Peyer's patch (tissue), 4 donors: ENCODE data around the gene PSMA3. TPM values are rescaled to one million over a fixed set of nuclear protein-coding genes. Genes with fewer than 3 reads are reported as not detected.

Experiments
- DNase-seq, 3 donors: peaks; one replicate each; pipeline ENCODE4 v3.0.0-alpha.2; 2017 to 2019
- H3K27ac ChIP-seq, 4 donors: fragments of 200-600 bp; sonication (generic); one replicate each; pipeline ENCODE4 v1.5.1; 2016 to 2019
- H3K27me3 ChIP-seq, 2 donors: fragments of 200-600 bp; sonication (generic); one replicate each; pipeline ENCODE4 v1.5.1; 2019
- H3K36me3 ChIP-seq, 3 donors: fragments of 200-600 bp; sonication (generic); one replicate each; pipeline ENCODE4 v1.5.1; 2016 to 2019
- H3K4me1 ChIP-seq, 4 donors: fragments of 200-600 bp; sonication (generic); one replicate each; pipeline ENCODE4 v1.5.1; 2016 to 2019
- H3K4me3 ChIP-seq, 4 donors: fragments of 200-600 bp; sonication (generic); 1 replicate in 3 of 4; 2 replicates in 1 of 4; pipeline ENCODE4 v1.5.1; 2016 to 2019; ENCODE audit warnings: mild to moderate bottlenecking in 1 of 4
- H3K9me3 ChIP-seq, 4 donors: fragments of 200-600 bp; sonication (generic); one replicate each; pipeline ENCODE4 v1.5.1; 2016 to 2019; ENCODE audit warnings: mild to moderate bottlenecking in 1 of 4
- POLR2A ChIP-seq, 2 donors: fragments of 450-650 bp; IDR thresholded peaks; one replicate each; pipeline ENCODE4 v1.5.1; 2017; ENCODE audit warnings: antibody characterized with exemption in 2 of 2, mild to moderate bottlenecking in 2 of 2, moderate library complexity in 2 of 2
- total RNA-seq, 4 donors: library from RNA; depleted of rRNA; stranded (reverse); fragments of >200 nt; gene quantifications; one replicate each; pipeline ENCODE4 v1.1.0, GENCODE V29; 2016
- TF ChIP-seq, protein P1 (sequence below), 6 experiments: fragments of 450-650 bp in 4 of 6; fragments of 200-600 bp in 2 of 6; sonication (generic) in 1 of 6; IDR thresholded peaks; one replicate each; pipeline ENCODE4 v1.5.1; 2017 to 2019; ENCODE audit warnings: antibody characterized with exemption in 6 of 6, mild to moderate bottlenecking in 3 of 6, moderate library complexity in 1 of 6

PSMA3 gene
- total RNA-seq, 4 donors from 2014 or later: 78.5 to 199 (median 112) TPM

DNA sequence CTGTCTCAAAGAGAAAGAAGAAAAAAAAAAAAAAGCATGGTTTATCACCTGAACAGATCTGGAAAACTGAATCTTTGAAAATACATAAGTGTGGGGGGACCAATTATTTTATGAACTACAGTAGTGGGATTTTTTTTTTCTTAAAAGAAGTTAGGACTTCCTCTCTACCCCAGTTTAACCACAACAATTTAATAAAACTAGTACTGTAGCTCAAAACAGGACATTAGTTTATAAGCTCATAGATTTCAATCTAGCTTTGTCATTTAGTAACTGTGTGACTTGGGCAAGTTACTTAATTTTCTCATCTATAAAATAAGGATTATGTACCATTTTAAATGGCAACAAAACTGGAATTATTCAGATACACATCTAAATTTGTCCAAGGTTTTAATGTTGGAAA lies 30.2 kb downstream of the PSMA3 start:
- peaks cover 0 to 72% (median 0%) of the 10 kb centered on the region in 3 donors for H3K36me3 ChIP-seq
- H3K4me3 ChIP-seq: no peak overlapping the region

DNA sequence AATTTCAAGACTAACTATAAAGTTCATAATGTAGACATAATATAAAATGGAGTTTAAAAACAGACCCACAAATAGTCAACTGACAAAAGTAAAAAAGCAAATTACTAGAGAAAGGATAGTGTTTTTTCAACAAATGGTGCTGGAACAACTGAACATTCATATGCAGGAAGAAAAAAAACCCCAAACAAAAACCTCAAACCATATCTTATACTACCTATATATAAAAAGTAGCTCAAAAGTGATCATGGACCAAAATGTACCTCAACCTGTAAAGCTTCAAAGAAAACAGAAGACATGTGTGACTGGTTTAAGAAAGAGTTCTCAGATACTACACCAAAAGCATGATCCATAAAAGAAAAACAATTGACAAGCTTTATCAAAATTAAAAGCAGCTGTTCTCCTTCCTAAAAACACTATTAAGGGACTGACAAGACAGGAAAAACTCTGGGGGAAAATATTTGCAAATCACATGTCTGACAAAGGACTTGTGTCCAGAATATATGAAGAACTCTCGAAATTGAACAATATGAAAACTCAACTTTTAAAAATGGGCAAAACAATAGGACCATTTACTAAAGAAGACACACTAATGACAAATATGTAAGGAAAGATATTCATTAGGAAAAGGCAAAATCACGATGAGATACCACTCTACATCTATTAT lies 31.0 kb downstream of the PSMA3 start:
- H3K27ac ChIP-seq: peak overlapping the region in 1 of 4 donors; percentile 5
- TF ChIP-seq POLR2A (IDR thresholded peaks at IDR 0.05): no peak
- TF ChIP-seq, protein P1, sequence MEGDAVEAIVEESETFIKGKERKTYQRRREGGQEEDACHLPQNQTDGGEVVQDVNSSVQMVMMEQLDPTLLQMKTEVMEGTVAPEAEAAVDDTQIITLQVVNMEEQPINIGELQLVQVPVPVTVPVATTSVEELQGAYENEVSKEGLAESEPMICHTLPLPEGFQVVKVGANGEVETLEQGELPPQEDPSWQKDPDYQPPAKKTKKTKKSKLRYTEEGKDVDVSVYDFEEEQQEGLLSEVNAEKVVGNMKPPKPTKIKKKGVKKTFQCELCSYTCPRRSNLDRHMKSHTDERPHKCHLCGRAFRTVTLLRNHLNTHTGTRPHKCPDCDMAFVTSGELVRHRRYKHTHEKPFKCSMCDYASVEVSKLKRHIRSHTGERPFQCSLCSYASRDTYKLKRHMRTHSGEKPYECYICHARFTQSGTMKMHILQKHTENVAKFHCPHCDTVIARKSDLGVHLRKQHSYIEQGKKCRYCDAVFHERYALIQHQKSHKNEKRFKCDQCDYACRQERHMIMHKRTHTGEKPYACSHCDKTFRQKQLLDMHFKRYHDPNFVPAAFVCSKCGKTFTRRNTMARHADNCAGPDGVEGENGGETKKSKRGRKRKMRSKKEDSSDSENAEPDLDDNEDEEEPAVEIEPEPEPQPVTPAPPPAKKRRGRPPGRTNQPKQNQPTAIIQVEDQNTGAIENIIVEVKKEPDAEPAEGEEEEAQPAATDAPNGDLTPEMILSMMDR (IDR thresholded peaks at IDR 0.05): no peak
- peaks cover 0 to 24% (median 0%) of the 10 kb centered on the region in 4 donors for H3K4me1 ChIP-seq
- DNase-seq: no peak
- H3K27me3 ChIP-seq: no peaks in the 10 kb centered on the region
- no peaks in the 10 kb centered on the region for H3K9me3 ChIP-seq
- H3K4me3 ChIP-seq: no peak overlapping the region
- H3K36me3 ChIP-seq: peaks cover 0 to 69% (median 0%) of the 10 kb centered on the region in 3 donors

More for the DNA sequence above, 30.2 kb downstream of the PSMA3 start:
- Histone ChIP-seq H3K4me1 (peaks cover 0 to 24% (median 0%) of the 10 kb centered on the region in 4 donors), H3K27ac (peak overlapping the region in 1 of 4 donors; percentile 5), H3K27me3 (no peaks in the 10 kb centered on the region), H3K9me3 (no peaks in the 10 kb centered on the region)
- DNase-seq: no peak
- no peak for TF ChIP-seq POLR2A (IDR thresholded peaks at IDR 0.05)
- TF ChIP-seq, protein P1 (IDR thresholded peaks at IDR 0.05): no peak

DNA sequence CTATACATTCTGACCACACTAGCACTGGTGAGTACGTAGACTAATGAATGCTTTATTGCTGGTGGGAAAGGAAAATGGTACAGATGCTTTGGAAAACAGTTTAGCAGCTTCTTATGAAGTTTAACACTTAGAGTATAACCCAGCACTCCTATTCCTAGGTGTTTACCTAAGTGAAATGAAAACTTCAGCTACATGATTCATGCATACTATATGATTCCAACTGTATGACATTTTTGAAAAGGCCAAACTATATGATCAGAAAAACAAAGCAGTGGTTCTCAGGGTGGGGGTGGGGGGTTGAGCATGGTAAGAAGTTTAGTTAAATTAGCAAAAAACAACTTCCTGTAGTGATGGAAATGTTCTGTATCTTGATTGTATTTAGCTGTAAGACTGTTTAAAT lies 31.6 kb downstream of the PSMA3 start:
- H3K27ac ChIP-seq: no peak overlapping the region
- TF ChIP-seq POLR2A (IDR thresholded peaks at IDR 0.05): no peak
- TF ChIP-seq, protein P1 (IDR thresholded peaks at IDR 0.05): no peak
- H3K27me3 ChIP-seq: no peaks in the 10 kb centered on the region
- H3K4me1 ChIP-seq: peaks cover 0 to 28% (median 3%) of the 10 kb centered on the region in 4 donors
- DNase-seq: no peak
- H3K9me3 ChIP-seq: no peaks in the 10 kb centered on the region
- peaks cover 0 to 63% (median 0%) of the 10 kb centered on the region in 3 donors for H3K36me3 ChIP-seq
- H3K4me3 ChIP-seq: no peak overlapping the region

DNA sequence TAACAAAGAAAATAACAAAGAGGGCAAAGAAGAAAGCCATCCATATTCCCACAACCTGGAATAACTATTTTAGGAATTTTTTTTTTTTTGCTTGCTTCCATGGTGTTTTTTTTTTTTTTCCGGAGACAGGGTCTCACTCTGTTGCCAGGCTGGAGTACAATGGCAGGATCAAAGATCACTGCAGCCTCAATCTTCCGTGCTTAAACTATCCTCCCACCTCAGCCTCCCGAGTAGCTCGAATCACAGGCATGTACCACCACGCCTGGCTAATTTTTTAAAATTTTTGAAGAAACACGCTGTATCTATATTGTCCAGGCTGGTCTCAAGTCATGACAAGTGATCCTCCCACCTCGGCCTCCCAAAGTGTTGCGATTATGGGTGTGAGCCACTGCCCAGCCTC lies 33.5 kb downstream of the PSMA3 start:
- Histone ChIP-seq H3K4me3 (no peak overlapping the region), H3K36me3 (peaks cover 0 to 56% (median 0%) of the 10 kb centered on the region in 3 donors), H3K27me3 (no peaks in the 10 kb centered on the region), H3K27ac (no peak overlapping the region), H3K9me3 (no peaks in the 10 kb centered on the region), H3K4me1 (peaks cover 0 to 23% (median 6%) of the 10 kb centered on the region in 4 donors)
- no peak for DNase-seq
- TF ChIP-seq, protein P1 (IDR thresholded peaks at IDR 0.05): no peak
- TF ChIP-seq POLR2A (IDR thresholded peaks at IDR 0.05): no peak

DNA sequence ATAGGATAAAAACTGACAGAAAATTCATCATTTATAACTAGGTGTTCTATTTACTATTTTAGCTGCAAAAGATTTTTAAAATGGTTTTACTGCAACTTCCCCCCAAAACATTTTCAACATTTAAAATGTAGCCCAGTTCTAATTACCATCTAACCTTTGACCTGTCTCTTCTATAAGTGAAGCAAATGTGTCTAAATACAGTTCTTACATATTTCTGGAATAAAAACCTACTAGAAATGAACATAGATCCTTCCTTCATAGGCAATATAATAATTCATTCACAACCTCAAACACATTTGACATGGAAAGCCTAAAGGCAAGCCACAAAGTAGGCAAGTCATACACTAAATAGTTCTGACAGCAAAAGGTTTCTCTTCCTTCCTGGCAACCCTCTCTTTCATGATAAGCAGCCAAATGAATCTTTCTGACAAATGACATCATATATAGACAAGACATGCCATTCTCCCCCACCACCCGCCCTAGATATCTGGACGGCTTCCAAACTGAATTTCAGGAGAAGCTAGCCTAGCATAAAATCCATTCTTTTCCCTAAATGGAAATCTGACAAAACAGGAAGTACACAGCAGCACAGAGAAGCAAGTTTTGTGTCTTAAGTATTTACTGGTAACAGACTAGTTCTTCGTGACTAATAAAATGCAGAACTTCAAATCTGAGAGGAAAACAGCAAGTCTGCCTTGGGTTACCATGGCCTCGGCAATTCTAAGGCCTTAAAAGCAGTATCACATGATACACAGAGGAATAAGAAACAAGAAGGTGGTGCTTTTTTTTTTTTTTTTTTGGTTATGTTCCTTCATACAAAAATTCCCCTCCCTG lies 36.5 kb downstream of the PSMA3 start:
- peak overlapping the region; percentile 30 to 53 (median 42) for H3K27ac ChIP-seq
- H3K4me3 ChIP-seq: no peak overlapping the region
- H3K4me1 ChIP-seq: peaks cover 0 to 17% (median 6%) of the 10 kb centered on the region in 4 donors
- no peaks in the 10 kb centered on the region for H3K27me3 ChIP-seq
- H3K36me3 ChIP-seq: peaks cover 0 to 70% (median 0%) of the 10 kb centered on the region in 3 donors
- no peaks in the 10 kb centered on the region for H3K9me3 ChIP-seq
- DNase-seq: no peak
- no peak for TF ChIP-seq POLR2A (IDR thresholded peaks at IDR 0.05)
- TF ChIP-seq, protein P1 (IDR thresholded peaks at IDR 0.05): no peak
